MCF 10A (cell line): ENCODE measurements around the gene TLE5. TPM values are rescaled to one million over a fixed set of nuclear protein-coding genes. Genes with fewer than 3 reads are reported as not detected.

Experiments
- BruUV-seq: library from RNA; stranded (reverse); fragments of 400-500 nt; replicated peaks from 2 replicates; lab custom pipeline; 2021; lab: Mats Ljungman, UMichigan
- CTCF ChIA-PET: fragments of 300-600 bp; sonication (Branson Sonifier 250); formaldehyde crosslinking; extraction: SDS; loops from one replicate; lab custom pipeline; 2021; ENCODE audit warnings: antibody characterized with exemption, inconsistent platforms; lab: Yijun Ruan, JAX
- POLR2A ChIA-PET: fragments of 300-600, 350-650 bp; sonication (Branson Sonifier 250); formaldehyde crosslinking; extraction: SDS; loops from one replicate; lab custom pipeline; 2020; ENCODE audit warnings: antibody characterized with exemption, inconsistent platforms; lab: Yijun Ruan, JAX
- DNase-seq: peaks from one replicate; pipeline ENCODE4 v3.0.0-alpha.2; 2018; ENCODE audit not compliant: unreplicated experiment
- H3K27ac Mint-ChIP-seq: one replicate; pipeline ENCODE4 v1.8.0; 2022; ENCODE audit warnings: mild to moderate bottlenecking, low read depth, mixed read lengths; ENCODE audit not compliant: unreplicated experiment
- H3K27me3 Mint-ChIP-seq: one replicate; pipeline ENCODE4 v1.8.0; 2022; ENCODE audit warnings: mixed read lengths; ENCODE audit not compliant: insufficient read depth, unreplicated experiment
- H3K36me3 Mint-ChIP-seq: one replicate; pipeline ENCODE4 v1.8.0; 2022; ENCODE audit warnings: mild to moderate bottlenecking, moderate library complexity, mixed read lengths; ENCODE audit not compliant: insufficient read depth, unreplicated experiment
- H3K4me1 Mint-ChIP-seq: one replicate; pipeline ENCODE4 v1.8.0; 2022; ENCODE audit warnings: mixed read lengths; ENCODE audit not compliant: insufficient read depth, unreplicated experiment
- H3K4me3 Mint-ChIP-seq: one replicate; pipeline ENCODE4 v1.8.0; 2022; ENCODE audit warnings: mild to moderate bottlenecking, moderate library complexity, mixed read lengths; ENCODE audit not compliant: unreplicated experiment
- H3K9me3 Mint-ChIP-seq: one replicate; pipeline ENCODE4 v1.8.0; 2022; ENCODE audit warnings: mixed read lengths; ENCODE audit not compliant: unreplicated experiment
- intact Hi-C: fragments of 100-400 bp; cut with micrococcal nuclease; formaldehyde crosslinking; loops from 2 replicates; pipeline ENCODE4 v1.14.1; 2022
- total RNA-seq: library from RNA; stranded (reverse); gene quantifications from 2 replicates; pipeline ENCODE4 v1.2.3, GENCODE V29; 2022
- TF ChIP-seq, protein P1 (sequence below): fragments of 200-600 bp; IDR thresholded peaks from one replicate; pipeline ENCODE4 v1.8.0; 2022; ENCODE audit warnings: antibody characterized with exemption, mild to moderate bottlenecking; ENCODE audit not compliant: unreplicated experiment

TLE5 gene
- total RNA-seq, 1 experiment from 2014 or later = 266 TPM

DNA sequence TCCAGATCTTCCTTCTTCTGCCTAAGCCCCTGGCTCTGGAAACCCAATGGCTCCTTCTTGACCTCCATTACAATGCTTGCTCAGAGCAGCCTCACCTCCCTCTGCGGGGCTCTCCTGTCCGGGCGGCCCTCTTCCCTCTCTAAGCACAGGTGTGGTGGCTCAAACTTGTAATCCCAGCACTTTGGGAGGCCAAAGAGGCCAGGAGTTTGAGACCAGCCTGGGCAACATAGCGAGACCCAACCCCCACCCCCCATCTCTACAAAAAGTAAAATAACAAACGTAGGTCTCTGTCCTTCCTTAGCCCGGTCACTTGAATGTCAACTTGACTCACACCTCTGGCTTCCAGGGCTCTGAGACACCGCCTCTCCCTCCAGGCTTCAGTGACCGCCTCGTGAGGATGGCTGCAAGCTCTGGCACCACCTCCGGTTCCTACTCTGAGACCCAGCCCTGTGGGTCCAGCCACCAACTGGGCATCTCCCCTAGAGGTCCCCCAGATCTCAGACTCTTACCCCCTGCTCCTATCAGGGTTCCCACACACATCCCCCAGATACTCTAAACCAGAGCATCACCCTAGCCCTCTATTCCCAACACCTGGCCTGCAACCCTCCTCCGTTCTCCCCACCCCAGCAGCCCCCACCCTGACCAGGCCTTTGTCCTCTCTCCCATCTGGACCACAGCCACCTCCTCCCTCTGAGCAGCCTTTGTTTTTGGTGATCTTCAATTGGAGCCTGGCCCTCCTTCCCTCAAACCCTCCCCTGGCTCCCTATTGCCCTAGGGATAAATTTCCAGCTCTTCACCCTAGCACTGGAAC lies 28.5 kb downstream of the TLE5 start:
- ChIA-PET CTCF (interaction anchor here (1.1 kb wide), 1 partner anchor 78 kb away, joined by 4 read pairs; no protein-coding TSS in a partner anchor), POLR2A (no interaction called here)
- TF ChIP-seq, protein P1, sequence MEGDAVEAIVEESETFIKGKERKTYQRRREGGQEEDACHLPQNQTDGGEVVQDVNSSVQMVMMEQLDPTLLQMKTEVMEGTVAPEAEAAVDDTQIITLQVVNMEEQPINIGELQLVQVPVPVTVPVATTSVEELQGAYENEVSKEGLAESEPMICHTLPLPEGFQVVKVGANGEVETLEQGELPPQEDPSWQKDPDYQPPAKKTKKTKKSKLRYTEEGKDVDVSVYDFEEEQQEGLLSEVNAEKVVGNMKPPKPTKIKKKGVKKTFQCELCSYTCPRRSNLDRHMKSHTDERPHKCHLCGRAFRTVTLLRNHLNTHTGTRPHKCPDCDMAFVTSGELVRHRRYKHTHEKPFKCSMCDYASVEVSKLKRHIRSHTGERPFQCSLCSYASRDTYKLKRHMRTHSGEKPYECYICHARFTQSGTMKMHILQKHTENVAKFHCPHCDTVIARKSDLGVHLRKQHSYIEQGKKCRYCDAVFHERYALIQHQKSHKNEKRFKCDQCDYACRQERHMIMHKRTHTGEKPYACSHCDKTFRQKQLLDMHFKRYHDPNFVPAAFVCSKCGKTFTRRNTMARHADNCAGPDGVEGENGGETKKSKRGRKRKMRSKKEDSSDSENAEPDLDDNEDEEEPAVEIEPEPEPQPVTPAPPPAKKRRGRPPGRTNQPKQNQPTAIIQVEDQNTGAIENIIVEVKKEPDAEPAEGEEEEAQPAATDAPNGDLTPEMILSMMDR = no peak
- H3K36me3 Mint-ChIP-seq = no peaks in the 10 kb centered on the region
- no TSS peak for BruUV-seq
- intact Hi-C loops = loop anchor here (10.0 kb wide), 1 partner anchor 59 kb away; the partner anchor contains the start of gene TLE6
- no peaks in the 10 kb centered on the region for H3K27me3 Mint-ChIP-seq
- H3K9me3 Mint-ChIP-seq = no peaks in the 10 kb centered on the region
- no peak overlapping the region for H3K27ac Mint-ChIP-seq
- H3K4me3 Mint-ChIP-seq = peak overlapping the region; percentile 84
- DNase-seq = no peak
- H3K4me1 Mint-ChIP-seq = peaks cover 28% of the 10 kb centered on the region

DNA sequence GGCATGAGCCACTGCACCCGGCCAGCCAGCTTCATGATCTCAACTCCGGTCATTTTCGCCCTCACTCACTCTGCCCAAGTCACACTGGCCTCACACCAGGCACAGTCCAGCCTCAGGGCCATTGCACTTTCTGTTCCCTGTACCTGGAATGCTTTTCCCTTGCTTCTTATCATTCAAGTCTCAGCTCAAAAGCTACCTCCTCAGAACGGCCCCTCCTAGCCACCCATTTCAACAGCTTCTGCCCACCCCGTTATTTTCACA lies 30.8 kb downstream of the TLE5 start:
- H3K27me3 Mint-ChIP-seq = no peaks in the 10 kb centered on the region
- no TSS peak for BruUV-seq
- no peaks in the 10 kb centered on the region for H3K36me3 Mint-ChIP-seq
- H3K4me3 Mint-ChIP-seq = no peak overlapping the region
- intact Hi-C loops = loop anchor here (10.0 kb wide), 1 partner anchor 57 kb away; the partner anchor contains the start of gene TLE6
- ChIA-PET POLR2A (interaction anchor here (0.6 to 0.8 kb wide), 2 partner anchors 25 to 29 kb away, joined by 3 read pairs; no protein-coding TSS in a partner anchor), CTCF (interaction anchor here (0.7 kb wide), 1 partner anchor 40 kb away, joined by 3 read pairs; no protein-coding TSS in a partner anchor)
- no peak overlapping the region for H3K27ac Mint-ChIP-seq
- DNase-seq = no peak
- TF ChIP-seq, protein P1 = no peak
- no peaks in the 10 kb centered on the region for H3K9me3 Mint-ChIP-seq
- H3K4me1 Mint-ChIP-seq = peaks cover 23% of the 10 kb centered on the region

DNA sequence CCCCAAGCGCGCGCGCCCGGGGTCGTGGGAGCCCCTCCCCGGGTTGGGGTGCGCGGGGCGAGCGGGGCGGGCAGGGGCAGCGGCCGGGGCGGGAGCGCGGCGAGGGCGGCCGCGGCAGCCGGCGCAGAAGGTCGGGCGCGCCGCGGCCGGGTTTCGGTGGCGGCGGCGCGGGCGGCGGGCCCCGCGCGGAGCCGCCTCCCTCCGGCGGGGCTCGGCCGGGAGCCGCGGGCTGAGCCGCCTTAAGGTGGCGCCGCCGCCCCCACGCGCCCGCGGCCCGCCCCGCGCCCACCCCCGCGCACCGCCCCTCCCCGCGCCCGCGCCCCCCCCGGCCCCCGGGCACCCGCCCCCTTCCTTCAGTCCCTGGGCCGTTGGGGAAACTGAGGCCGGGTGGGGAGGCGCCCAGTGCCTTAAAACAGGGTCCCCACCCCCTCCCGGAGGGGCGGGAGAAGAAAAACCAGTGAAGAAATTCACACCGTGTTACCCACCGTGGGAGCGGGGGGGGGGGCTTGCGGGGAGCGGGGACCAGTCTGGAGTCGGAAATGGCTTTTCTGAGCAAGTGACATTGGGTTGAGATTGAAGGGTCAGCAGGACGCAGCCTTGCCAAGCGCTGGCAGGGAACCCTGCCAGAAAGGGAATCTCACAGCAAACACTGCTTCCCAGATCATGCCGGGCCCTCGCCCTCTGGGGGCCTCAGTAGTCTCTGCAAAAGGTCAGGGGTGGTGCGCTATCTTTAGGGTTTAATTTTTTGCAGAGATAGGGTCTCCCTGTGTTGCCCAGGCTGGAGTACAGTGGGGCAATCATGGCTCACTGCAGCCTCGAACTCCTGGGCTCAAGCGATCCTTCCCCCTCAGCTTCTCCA lies 33.0 kb downstream of the TLE5 start, which contains the start of gene TLE2:
Gene TLE2, minus strand, starts transcription at position 216 of the 859 bp plus-strand sequence. CDS start 376 bp downstream, outside the sequence.
- TF ChIP-seq, protein P1 = no peak
- Mint-ChIP-seq H3K27me3 (no peaks in the 10 kb centered on the region), H3K9me3 (no peaks in the 10 kb centered on the region), H3K36me3 (no peaks in the 10 kb centered on the region), H3K4me1 (peaks cover 8% of the 10 kb centered on the region), H3K4me3 (peak within 1 kb of the TSS; percentile 67), H3K27ac (no peak within 1 kb of the TSS)
- no TSS peak for BruUV-seq
- CTCF ChIA-PET = no interaction called here
- intact Hi-C loops = no loop called here
- POLR2A ChIA-PET = no interaction called here
- no peak for DNase-seq
